NCI-H128 (cell line): ENCODE measurements around the gene CCDC110.
A peak's percentile ranks its signal among the peaks of the same experiment; 100 is the strongest.

Source experiments
- DNase-seq: peaks from one replicate; lab custom pipeline; 2025; ENCODE audit not compliant: unreplicated experiment; lab: John Stamatoyannopoulos, UW

Gene CCDC110

GRCh38 chr4:185473247-185473646 is 1.7 kb upstream of the CCDC110 start:
- DNase-seq, result no peak

GRCh38 chr4:185472103-185472542 is 590 bp upstream of the CCDC110 start:
- no peak for DNase-seq

GRCh38 chr4:185470501-185471195 is 885 bp downstream of the CCDC110 start:
- no peak for DNase-seq

- no peak for DNase-seq
These were observed 1.9 kb downstream of the CCDC110 start for GRCh38 chr4:185469580-185470154.

DNA sequence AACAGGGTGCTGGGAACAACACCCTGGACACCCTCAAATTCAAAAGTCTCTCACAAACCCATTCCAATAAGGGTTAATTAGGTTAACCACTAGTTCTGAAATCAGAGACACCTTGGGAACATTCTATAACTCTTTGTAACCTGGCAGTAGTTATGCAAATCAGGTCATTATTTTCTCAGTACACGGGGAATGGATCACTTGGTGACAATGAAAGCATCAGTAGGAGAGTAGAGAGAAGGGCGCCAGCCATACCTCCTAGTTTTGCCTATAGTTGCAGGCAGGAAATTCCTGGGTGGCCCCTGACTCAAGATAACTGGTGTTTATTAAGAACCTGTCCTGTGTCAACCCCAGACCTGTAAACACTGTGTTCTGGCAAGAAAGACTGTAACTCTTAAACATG is 2.5 kb downstream of the CCDC110 start:
- no peak for DNase-seq

- no peak for DNase-seq
These were observed 3.5 kb downstream of the CCDC110 start for GRCh38 chr4:185467991-185468390.

- no peak for DNase-seq
These were observed 4.4 kb downstream of the CCDC110 start for GRCh38 chr4:185467101-185467500.

GRCh38 chr4:185465707-185466106 is 5.8 kb downstream of the CCDC110 start:
- DNase-seq, result no peak

- no peak for DNase-seq
These were observed 6.6 kb downstream of the CCDC110 start for GRCh38 chr4:185464887-185465286.

DNA sequence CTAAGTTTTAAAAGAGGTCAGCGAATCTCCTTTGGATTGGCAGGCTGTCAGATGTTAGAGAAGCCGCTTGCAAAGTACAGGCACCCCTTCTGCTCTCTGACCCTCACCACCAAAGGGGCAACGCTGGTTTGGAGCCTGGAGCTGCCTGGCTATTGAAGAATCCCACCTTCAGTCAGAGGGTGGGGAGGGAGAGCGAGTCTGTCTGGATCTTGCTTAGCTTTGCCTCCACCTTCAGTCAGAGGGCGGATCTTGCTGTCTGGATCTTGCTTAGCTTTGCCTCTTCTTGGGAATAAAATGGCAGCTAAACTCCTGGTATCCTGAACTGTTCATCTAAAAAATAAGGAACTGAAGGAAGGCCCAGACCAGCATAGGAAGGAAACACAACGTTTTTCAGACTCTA is 7.3 kb downstream of the CCDC110 start:
- DNase-seq, result no peak

DNA sequence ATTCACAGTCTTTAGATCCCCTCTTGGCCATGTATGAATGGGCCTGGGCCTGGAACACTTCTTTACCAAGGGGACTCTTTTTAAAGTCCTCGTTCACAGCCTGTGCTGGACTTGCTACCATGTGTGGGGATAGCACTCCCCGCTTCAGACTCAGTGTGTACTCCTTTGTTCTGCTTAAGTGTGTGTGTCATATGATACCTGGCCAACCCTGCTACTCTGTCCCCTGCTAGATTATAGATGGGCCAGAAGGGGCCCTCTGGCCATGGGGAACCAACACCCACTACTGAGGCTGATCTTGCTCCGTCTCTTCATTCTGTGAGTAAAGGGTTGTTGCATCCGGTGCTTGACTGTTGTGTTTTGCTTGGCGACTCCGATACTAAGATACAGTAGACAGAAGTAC is 8.0 kb downstream of the CCDC110 start:
- no peak for DNase-seq

- no peak for DNase-seq
These were observed 10.0 kb downstream of the CCDC110 start for GRCh38 chr4:185461565-185461964.

GRCh38 chr4:185457136-185457535 is 14.4 kb downstream of the CCDC110 start:
- no peak for DNase-seq

DNA sequence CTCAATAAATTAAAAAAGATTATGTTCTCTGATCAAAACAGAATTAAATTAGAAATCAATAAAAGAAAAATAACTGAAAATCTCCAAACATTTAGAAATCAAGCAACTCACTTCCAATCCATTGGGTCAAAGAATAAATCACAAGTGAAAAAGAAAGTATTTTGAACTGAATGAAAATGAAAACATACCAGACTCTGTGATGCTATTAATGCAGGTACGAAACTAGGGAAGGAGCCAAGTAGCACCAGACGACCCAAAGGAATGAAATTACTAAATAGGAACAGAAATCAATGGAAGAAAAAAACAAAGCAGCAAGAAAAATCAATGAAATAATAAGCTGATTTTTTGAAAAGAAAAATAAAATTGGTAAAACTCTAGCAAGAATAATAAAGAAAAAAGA is 15.4 kb downstream of the CCDC110 start:
- DNase-seq, result no peak

DNA sequence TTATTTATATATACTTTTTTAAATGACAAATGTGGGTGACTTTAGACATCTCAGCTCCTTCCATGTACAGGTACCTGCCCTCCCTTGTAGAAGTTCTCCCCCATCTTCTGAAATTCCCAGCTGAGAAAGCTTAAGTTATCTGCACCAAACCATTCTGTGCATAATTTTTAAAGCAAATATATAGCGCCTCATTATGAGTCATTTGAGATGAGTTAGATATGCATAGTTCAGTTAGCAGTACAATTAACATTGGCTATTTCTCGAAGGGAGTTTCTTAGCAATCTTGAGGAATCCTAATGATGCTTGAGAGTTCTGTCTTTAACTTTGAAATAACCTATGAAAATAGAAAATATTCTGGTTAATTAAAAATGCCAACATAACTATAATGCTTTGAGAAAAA is 26.3 kb downstream of the CCDC110 start:
- no peak for DNase-seq

DNA sequence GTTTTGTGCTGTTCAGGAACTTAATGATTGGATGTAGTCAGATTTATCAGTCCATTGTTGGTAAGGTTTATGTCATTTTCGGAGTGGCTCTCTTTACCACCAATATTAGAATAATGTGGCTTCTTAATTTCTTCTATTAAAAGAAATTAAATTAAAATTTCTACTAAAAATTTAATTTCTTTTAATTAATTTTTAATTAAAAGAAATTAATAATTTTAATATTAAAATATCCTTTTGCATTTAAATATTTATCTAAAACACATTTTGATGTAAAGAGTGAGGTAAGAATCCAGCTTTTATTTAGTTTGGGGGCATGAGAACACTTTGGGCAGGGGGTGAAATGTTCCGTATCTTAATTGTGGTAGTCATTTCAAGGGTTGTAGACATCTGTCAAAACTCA is 30.1 kb downstream of the CCDC110 start:
- DNase-seq, result no peak

DNA sequence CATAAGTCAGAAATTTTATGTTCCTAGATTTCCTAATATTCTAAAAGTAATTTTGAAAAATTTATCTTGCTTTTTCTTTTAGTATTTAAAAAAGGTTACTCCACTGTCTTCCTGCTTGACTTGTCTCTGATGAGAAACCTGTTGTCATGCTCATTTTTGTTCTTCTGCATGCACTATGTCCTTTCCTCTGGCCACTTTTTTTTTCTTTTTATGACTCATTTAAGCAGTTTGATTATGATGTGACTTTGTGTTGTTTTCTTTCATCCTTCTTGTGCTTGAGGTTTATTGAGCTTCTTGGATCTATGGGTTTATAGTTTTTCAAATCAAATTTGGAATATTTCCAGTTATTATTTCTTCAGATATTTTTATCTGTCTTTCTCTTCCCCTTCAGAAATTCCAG is 33.7 kb downstream of the CCDC110 start:
- no peak for DNase-seq

- DNase-seq, result no peak
These were observed 36.1 kb downstream of the CCDC110 start for GRCh38 chr4:185435466-185435865.

DNA sequence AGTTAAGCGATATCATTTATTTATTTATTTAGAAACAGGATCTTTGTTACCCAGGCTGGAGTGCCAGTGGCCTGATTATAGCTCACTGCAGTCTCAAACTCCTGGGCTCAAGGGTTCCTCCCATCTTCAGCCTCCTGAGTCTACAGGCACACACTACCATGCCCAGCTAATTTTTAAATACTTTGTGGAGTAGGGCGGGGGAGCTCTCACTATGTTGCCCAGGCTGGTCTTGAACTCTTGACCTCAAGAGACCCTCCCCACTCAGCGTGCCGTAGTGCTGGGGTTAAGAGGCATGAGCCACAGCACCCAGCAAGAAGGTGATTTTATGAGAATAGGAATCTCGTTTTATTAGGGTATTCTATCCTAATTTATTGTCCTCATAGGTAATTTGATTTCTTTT is 41.9 kb downstream of the CCDC110 start:
- no peak for DNase-seq

DNA sequence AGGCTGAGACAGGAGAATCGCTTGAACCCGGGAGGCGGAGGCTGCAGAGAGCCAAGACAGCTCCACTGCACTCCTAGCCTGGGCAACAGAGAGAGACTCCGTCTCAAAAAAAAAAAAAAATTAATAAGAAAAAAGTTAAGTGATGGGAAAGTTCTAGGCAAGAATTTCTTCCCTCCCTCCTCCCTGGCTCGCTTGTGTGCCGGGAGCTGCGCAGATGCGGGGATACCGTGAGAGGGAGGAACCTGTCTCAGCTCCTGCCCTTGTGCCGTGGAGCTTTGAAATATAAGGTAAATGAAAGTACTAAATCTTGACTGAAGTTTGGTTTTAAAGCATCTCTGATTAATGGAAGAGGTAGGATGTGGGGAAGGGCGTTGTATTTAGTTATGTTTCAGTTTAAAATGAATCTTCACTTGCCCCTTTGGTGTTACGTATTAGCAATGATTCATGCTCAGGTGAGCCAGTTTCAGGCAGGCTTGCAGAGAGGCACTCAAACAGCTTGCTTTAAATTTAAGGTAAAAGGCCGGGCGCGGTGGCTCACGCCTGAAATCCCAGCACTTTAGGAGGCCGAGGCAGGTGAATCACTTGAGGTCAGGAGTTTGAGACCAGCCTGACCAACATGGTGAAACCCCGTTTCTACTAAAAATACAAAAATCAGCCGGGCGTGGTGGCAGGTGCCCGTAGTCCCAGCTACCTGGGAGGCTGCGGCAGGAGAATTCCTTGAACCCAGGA is 44.4 kb downstream of the CCDC110 start:
- DNase-seq, result no peak

GRCh38 chr4:185425647-185426352 is 45.7 kb downstream of the CCDC110 start, which contains the start of gene UFSP2:
Gene UFSP2 (minus strand): TSS chr4:185425964. CDS start chr4:185425868, 96 bp downstream.
- DNase-seq, result peak; percentile 40
